GM19397 (cell line): ENCODE results near the gene MAP3K19.

Experiments used
- ATAC-seq: cut with Tn5 transposase; IDR thresholded peaks from one replicate; pipeline ENCODE4 v1.9.1; 2021; ENCODE audit warnings: mild to moderate bottlenecking, moderate library complexity; ENCODE audit not compliant: unreplicated experiment

MAP3K19 gene

GRCh38 chr2:134934150-134934549 is 113.1 kb downstream of the MAP3K19 start:
- no peak for ATAC-seq

- no peak for ATAC-seq
These were observed 113.5 kb downstream of the MAP3K19 start for GRCh38 chr2:134933732-134934131.

- ATAC-seq = no peak
These were observed 114.3 kb downstream of the MAP3K19 start for GRCh38 chr2:134932864-134933526.

GRCh38 chr2:134927195-134927594 is 120.1 kb downstream of the MAP3K19 start:
- ATAC-seq = no peak

- ATAC-seq = no peak
These were observed 120.9 kb downstream of the MAP3K19 start for GRCh38 chr2:134926231-134926931.

- ATAC-seq = no peak
These were observed 122.3 kb downstream of the MAP3K19 start for GRCh38 chr2:134924912-134925311.

GRCh38 chr2:134919341-134920210 is 127.7 kb downstream of the MAP3K19 start:
- ATAC-seq = no peak

GRCh38 chr2:134918526-134919340 is 128.5 kb downstream of the MAP3K19 start, which contains the start of gene CCNT2:
CCNT2 (plus strand) TSS chr2:134918822; CDS start chr2:134918855, 33 bp downstream.
- peak; percentile 80 for ATAC-seq

- peak; percentile 78 for ATAC-seq
These were observed 129.2 kb downstream of the MAP3K19 start for GRCh38 chr2:134917888-134918525.

GRCh38 chr2:134917360-134917865 is 129.8 kb downstream of the MAP3K19 start:
- no peak for ATAC-seq
